NCI-H2171 (cell line): ENCODE data around the gene ZNF513.

Experiments
- DNase-seq: peaks from one replicate; lab custom pipeline; 2025; lab: John Stamatoyannopoulos, UW

Gene ZNF513

DNA sequence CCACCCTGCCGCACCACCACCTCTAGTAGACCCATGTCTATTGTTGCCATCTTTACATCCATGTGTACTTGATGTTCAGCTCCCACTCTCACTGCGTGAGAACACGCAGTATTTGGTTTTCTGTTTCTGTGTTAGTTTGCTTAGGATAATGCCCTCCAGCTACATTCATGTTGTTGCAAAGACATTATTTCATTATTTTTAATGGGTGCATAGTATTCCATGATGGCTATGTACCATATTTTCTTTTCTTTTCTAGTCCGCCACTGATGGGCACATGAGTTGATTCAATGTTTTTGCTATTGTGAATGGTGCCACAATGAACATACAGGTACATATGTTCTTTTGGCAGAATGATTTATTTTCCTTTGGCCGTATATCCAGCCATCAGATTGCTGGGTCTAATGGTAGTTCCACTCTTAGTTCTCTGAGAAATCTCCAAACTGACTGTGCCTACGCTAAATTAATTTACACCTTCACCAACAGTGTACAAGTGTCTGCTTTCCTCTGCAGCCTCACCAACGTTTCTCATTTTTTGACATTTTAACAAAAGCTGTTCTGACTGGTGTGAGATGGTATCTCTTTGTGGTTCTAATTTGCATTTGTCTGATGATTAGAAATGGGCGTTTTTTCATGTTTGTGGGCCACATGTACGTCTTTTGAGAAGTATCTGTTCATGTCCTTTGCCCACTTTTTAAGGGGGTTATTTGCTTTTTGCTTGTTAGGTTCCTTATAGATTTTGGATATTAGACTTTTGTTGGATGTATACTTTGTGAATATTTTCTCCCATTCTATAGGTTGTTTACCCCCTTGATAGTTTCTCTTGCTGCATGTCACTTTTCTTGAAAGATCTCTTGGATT, 10.5 kb upstream of the ZNF513 start:
- no peak for DNase-seq

DNA sequence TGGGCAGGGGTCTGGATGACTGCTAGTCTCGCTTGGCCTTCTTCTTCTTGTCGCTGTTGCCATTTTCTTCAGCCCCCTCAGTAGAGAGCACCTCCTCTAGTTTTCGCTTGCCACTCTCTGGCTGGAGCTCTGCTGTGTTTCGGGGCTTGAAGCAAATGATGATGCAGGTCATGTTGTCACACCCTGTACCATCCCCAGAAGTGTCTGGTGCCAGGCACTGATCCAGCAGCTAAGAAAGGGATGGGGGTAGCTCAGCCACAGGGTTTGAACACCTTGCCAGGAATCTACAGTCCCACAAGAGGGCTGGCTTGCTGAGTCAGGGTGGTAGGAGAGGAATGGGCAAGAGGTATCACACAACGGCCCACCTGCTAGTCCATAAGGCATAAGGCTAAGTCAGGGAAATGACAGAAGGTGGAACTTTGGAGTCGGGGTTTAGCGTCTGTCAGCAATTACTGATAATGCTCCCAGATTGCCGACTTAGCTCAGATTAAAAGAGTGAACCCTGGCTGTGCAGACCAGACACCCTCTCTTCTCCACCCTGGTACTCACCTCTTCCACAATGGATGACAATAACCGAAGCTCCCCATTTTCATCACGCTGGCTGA, 1.1 kb upstream of the ZNF513 start:
- no peak for DNase-seq

DNA sequence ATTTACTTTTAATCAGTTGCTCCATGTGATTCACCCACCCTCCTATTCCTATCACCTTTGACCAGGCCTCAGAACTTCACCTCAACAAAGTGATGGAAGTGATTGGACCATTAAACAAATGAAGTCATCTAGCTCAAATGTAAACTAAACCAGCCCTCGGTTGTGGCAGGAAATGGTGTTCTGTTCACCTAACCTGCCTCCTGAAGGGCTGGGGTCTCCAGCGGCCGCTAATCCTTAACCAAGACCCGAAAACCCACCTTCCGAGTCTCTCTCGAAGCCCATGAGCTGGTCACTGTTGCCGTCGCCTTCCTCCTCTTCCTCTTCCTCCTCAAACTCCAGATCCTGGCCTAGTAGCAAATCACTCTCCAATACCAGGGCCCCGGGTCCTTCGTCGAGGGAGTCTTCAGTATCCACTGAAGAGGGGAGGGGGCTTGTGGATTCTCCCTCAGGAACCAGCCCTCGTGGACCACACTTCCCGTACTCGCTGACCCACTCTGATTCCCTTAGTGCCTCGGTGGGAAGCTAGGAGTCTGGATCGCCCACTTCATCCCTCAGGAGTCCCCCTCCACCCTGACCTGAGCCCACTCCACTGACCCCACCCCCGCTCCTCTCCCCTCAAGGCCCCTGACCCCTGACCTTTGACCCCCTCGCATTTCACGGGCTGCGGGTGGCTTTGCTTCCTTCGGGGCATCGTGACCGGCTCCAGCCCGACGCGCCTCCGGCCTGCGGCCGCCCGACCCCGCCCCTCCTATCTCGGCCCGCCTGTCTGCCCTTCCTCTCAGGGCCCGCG, 503 bp downstream of the ZNF513 start:
- peak; percentile 56 for DNase-seq

DNA sequence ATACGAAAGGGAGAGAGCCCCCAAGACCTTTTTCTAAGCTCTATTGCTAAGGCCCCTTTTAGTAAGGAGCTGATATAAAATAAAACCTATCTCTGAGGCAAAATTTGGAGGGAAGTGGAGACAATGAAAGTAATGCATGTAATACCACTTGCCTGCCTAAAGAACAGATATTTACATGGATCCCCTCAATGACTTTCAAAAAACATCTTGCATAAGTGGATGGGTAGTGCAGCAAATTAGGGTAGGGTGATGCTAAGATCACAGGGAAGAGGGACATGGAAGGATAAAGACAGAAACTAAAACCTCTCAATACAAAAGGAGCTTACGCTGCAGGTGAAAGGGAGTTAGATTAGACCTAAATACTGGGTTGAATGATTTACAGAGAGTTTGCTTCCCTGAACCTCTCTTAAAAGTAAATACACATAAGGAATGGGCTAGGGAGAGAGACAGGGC, 1.1 kb downstream of the ZNF513 start:
- DNase-seq = no peak

DNA sequence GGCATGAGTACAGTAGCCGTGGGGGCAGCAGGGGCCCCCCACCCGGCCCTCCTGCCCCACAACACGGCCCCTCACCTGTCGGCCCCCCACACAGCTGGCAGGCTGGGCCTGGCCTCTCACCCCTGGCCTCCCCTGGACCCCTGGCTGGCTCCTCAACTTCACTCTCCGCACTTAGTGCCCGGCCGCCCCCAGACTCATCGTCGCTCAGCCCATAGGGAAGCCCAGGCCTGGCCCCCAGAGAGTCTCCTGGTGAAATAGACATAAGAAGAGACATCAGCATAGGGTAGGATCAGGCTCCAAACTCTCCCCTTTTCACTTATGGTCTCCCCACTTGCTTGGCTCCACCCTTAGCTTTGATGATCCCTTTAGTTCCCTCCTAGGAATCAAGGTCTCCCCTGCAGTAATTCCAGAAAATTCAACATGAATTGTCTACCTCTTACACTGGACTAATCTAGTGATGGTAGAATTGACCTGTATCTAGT, 1.7 kb downstream of the ZNF513 start:
- no peak for DNase-seq

DNA sequence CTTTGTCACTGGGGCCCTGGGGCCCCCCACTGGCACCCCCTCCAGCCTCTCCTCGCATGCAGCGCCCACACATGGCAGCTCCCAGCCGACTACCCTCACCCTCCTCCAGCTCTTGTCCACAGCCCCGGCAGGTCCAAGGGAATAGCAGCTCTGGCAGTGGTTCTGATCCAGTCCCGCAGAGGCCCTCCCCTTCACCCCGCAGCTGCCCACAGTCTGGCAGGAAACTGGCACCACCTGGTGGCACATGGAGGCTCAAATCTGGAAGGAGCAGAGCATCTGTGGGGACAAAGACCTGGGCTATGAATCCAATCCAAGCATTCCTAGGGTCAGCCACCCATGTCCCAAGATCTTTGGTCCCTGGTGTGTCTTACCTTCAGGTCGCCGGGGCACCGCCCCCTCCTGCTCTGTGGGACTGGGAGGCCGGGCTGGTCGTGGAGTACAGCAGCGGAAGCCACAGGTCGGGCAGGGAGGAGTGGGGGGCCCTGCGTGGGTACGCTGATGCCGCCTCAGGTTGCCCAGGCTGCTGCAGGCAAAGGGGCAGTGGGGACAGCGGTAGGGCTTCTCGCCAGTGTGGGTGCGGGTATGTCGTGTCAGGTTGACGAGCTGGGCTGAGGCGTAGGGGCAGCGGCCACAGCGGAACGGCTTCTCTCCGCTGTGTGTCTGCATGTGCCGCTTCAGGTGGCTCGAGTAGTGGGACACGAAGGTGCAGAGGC, 2.3 kb downstream of the ZNF513 start:
- no peak for DNase-seq

DNA sequence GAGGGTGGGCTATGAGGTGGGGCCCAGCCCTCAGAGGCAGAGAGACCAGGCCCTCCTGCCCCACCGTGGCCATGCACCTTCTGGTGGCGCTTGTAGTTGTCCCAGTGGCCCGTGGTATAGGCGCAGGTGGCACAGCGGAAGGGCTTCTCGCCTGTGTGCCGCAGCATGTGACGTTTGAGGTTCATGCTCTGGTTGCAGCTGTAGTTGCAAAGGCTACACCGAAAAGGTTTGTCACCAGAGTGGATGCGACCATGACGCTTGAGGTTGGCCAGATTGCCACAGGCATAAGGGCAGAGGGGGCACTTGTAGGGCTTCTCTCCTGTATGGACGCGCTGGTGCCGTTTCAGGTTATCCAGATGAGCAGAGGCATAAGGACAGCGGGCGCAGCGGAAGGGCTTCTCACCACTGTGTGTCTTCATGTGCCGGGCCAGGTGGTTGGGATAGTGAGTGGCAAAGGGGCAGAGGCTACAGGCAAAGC, 2.9 kb downstream of the ZNF513 start:
- no peak for DNase-seq

DNA sequence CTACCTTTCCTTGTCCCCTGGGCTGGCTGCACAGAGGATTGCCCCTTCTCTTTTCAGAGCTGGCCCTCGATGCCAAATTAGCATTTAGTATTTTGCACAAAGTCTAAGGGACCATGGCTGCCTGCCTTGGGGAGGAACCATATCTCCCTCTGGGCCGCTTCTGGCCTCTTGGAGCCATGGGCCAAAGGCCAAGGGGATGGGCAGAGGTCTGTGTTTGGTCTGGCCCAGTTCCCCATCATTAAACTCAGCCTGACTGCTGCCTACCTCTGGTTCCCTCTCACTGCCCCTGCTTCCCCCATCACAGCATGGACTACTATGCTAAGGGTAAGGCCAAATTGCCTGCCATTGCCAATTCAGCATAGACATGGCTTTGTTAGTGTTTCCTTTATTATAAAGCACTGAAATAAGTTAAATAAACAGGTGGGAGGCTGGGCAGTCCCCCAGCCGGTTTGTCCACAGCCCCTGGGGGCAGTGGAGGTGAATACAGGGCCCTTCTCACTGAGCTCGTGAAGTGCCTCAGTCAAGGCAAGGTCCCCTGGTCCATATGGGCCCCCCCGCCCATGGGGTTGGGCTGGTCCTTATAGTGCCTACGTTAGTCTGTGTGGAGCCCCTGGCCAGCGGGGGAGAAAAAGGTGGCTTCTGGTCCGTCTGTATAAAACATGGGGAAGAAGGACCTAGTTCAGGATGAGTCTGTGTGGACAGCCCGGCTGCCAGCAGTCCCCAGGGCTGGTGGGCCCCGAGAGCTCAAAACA, 3.5 kb downstream of the ZNF513 start:
- no peak for DNase-seq

DNA sequence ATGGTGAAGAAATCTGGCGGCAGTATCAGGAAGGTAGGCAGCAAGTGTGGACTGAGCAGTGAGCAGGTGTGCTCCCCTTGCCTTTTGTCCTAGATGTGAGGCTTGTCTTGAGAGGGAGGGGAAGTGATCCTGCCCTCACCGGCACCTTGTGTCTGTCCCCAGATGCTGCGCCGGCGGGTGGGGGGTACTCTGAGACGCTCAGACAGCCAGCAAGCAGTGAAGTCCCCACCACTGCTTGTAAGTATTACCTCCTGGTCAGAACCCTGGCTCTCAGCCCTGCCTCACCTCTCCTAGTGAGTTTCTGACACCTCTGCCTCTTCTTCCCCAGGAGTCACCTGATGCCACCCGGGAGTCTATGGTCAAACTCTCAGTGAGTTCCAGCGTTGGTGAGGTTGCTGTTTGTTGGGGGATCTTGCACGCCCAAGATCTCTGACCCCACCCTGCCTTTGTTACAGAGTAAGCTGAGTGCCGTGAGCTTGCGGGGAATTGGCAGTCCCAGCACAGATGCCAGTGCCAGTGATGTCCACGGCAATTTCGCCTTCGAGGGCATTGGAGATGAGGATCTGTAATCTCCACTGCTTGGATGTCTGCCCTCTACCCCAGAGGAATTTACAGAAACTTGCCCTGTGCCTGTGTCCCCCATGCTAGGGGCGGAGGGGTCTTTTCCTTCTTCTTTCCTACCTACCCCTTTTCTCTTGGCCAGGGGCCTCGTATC, 4.2 kb downstream of the ZNF513 start:
- DNase-seq = no peak

DNA sequence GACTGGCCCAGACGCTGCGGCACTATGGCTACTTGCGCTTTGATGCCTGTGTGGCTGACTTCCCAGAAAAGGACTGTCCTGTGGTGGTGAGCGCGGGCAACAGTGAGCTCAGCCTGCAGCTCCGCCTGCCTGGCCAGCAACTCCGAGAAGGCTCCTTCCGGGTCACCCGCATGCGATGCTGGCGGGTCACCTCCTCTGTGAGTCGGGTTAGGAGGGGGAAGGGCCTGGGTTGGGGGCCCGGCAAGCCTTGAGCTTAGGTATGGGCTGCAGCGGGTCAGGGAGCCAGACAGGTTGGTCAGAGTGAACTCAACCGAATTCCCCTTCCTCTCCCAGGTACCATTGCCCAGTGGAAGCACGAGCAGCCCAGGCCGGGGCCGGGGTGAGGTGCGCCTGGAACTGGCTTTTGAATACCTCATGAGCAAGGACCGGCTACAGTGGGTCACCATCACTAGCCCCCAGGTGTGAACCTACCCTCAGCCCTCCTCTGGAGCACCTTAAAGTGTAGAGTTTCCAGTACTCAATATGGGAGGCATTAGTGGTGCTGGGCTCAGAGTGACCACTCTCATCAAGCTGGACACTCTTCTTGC, 4.9 kb downstream of the ZNF513 start:
- no peak for DNase-seq

DNA sequence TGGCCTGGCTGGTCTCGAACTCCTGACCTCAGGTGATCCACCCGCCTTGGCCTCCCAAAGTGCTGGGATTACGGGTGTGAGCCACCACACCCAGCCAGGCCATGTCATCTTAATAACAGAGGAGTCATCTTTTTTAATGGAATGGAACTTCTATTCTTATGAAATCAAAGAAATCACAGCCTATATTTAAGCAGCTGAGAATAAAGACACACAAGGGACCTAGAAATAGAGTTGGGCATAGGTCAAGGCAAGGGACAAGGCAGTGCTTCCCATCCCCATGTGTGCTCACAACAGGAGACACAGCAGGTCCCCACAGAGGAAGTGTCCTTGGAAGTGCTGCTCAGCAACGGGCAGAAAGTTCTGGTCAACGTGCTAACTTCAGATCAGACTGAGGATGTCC, 7.0 kb downstream of the ZNF513 start:
- DNase-seq = no peak

DNA sequence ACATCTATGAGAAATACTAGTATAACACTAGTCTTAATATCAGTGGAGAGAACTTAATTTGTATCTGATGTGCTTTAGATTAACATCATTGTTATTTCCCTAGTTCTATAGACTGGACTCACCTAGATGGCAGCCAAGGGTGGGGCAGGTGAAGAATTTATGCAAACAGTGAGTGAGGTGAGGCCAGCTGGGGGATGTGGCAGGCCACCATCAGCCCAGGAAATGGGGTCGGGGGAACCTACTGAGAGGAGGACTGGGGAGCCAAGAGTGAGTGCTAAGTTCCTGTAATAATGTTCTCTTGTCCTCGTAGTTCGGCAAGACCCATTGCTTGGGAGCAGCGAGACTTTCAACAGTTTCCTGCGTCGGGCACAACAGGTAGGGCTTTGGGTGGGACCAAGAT, 7.6 kb downstream of the ZNF513 start:
- no peak for DNase-seq

DNA sequence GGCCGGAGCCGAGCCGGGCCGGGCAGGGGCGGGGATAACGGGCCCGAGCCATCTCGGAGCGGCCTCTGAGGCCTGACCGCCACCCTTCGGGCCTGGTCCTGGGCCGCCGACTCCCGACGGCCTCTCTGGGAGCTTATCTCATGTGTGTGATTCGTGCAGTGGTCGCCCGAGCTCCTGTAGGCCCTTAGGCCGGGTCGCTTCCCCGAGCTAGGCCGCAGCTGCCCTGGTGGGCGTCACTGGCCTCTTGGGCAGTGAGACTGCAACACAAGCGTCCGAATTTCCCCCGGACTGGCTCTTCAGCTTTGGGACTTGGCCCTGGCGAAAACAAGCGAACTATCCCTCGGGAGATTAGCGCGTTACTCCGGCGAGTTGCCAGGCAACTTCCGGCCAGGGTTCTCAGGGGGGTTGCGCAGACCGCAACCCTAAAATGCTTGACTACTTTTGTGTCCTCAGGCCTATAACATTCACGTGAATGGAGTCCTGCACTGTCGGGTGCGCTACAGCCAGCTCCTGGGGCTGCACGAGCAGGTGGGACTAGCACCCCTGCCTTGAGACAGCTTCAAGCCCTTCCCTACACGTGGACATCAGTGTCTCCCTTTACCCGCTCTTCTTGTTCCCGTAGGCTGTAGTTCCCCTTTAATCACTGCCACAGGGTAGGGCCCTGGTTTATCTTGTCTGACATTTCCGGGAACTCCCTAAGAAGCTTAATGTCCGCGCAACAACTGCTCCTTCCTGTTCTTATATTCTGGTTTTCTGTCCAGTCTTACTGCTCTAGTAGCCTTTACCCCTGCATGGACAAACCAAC, 9.5 kb downstream of the ZNF513 start:
- peak; percentile 10 for DNase-seq

DNA sequence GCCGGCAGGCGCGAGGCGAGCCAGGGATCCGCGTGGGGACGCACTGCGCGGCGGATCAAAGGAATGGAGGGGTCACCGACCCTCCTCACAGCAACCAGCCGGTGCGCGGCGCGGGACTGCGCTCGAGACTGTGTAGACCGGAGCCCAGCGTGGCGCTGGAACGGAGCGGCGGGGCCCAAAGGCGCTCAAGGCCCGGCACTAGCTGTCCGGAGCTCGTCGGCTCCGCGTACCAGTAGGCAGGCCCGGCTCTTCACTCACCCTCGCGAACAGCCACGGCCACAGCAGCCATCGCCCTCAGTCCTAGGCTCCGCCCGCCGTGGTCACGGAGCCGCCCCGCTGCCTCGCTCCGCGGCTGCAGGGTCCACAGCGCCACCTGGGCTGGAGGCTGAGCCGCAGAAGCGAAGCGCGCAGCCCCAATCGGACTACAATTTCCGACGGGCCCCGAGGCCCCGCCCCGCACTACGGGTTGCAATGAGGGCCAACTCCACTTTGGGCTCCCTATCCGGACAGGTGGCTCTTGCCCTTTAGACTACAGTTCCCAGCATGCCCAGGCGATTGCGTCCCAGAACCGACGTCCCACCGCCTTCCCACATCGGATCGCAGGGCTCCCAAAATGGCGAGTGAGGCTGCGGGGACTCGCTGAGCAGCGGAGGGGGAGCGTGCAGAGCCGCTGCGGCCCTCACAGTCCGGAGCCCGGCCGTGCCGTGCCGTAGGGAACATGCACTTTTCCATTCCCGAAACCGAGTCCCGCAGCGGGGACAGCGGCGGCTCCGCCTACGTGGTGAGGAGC, 10.3 kb downstream of the ZNF513 start, which contains the start of the genes EIF2B4 and SNX17:
Gene EIF2B4 (minus strand): TSS at position 313 of the 790 bp plus-strand sequence. CDS start 24 bp downstream, at position 289.
Gene SNX17 (plus strand): TSS at position 591 of the 790 bp plus-strand sequence. CDS start 128 bp downstream, at position 719.
- DNase-seq = peak; percentile 99

DNA sequence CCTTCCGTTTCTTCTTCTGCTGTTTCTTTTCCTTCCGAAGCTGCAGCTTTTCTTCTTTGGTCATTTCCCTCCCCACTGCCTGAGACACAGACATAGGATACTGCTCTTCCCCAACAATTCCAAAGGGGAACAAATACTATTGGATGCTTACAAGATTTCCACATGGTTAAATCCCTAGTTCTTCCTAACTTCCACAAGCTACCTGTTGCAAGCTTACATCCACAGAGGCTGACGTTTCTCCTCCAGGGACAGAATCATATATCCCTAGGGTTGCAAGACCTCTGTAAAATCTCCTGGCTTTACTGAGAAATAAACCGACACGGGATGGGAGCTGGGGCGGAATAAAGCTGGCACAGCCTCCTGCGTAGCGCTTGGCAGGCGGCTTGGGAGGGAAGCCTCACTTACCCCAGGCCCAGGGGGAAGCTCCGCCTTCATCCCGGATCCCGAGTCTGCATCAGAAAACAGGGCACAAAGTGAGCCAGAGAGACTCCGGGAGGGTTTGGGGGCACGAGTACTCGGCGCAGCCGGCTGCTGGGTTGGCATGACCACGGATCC, 11.0 kb downstream of the ZNF513 start:
- DNase-seq = peak; percentile 64

DNA sequence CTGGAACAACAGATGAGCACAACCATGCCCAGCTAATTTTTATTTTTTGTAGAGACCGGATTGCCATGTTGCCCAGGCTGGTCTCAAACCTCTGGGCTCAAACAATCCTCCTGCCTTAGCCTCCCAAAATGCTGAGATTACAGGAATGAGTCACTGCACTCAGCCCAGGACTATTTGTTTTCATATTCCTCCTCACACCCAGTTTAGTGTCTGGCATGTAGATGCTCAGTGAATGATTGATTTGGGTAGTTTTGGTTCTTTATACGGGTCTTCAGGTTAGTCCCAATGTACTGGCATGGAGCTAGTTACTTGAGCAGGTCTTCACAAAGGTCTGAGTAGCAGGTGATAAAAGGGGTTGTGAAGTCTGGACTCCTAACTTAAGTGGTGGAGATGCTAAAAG, 16.6 kb downstream of the ZNF513 start:
- no peak for DNase-seq

DNA sequence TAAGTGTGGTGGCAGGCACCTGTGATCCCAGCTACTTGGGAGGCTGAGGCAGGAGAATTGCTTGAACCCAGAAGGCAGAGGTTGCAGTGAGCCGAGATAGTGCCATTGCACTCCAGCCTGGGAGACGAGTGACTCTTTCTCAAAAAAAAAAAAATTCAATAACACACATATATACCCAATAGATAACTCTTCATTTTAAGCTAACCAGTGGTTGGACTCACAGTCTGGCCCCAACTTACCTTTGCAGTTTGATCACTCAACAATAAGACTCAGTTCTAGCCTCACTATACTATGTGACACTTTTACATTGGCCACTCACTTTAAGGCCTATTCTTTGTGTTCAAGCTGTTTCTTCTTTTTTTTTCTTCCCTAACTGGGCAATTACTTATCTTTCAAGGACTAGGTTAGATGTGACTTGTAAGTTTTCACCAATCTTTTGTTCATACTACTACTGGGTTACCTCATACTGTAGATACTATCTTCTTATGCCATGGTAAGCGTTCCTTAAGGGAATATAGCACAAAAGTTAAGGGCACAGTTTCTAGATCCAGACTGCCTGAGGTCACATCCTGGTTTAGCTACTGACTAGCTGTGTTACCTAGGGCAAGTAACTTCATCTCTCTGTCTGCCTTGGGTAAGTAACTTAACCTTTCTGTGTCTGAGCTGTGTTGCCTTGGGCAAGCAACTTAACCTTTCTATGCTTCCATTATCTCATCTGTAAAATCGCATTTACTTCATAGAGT, 17.7 kb downstream of the ZNF513 start:
- DNase-seq = no peak
